Panc1 (cell line): ENCODE measurements around the gene SLC25A30. TPM values are rescaled to one million over a fixed set of nuclear protein-coding genes. Genes with fewer than 3 reads are reported as not detected.

Experiments used
- ATAC-seq: fragments of 200-7000 bp; cut with Tn5 transposase; 2 replicates; pipeline ENCODE4 v1.9.1; 2020; ENCODE audit warnings: mild to moderate bottlenecking, moderate library complexity
- BruUV-seq: library from RNA; stranded (reverse); fragments of 400-500 nt; replicated peaks from 2 replicates; lab custom pipeline; 2021; lab: Mats Ljungman, UMichigan
- CTCF ChIA-PET: fragments of 300-600 bp; sonication (Branson Sonifier 250); formaldehyde crosslinking; loops from one replicate; lab custom pipeline; 2022; ENCODE audit warnings: antibody characterized with exemption; lab: Charles Lee
- POLR2A ChIA-PET: fragments of 300-600 bp; sonication (Branson Sonifier 250); formaldehyde crosslinking; loops from one replicate; lab custom pipeline; 2022; ENCODE audit warnings: antibody characterized with exemption; lab: Charles Lee
- DNase-seq: peaks from one replicate; pipeline ENCODE4 v3.0.0-alpha.2; 2010; ENCODE audit warnings: low read depth, low spot score
- H3K27ac ChIP-seq: 2 replicates; pipeline ENCODE4 v1.5.1; 2011; ENCODE audit warnings: mild to moderate bottlenecking, low read length, inconsistent platforms
- H3K27me3 ChIP-seq: fragments of 200-500 bp; sonication (Bioruptor generic); 2 replicates; pipeline ENCODE4 v1.6.0; 2014; ENCODE audit warnings: low read length, inconsistent platforms; ENCODE audit not compliant: control insufficient read depth, insufficient read depth
- H3K36me3 ChIP-seq: fragments of 200-500 bp; sonication (Bioruptor generic); 2 replicates; pipeline ENCODE4 v1.5.1; 2014; ENCODE audit warnings: inconsistent platforms, mild to moderate bottlenecking, low read length, moderate library complexity; ENCODE audit not compliant: control insufficient read depth, insufficient read depth
- H3K4me1 ChIP-seq: 2 replicates; pipeline ENCODE4 v1.5.1; 2011; ENCODE audit warnings: inconsistent platforms, mild to moderate bottlenecking, low read length, moderate library complexity; ENCODE audit not compliant: control insufficient read depth, insufficient read depth
- H3K4me3 ChIP-seq, 2 experiments: 2 replicates each; pipeline ENCODE4 v1.5.1; 2011 to 2012; ENCODE audit warnings: low read depth in 2 of 2, low read length in 2 of 2, mild to moderate bottlenecking in 2 of 2, inconsistent platforms in 1 of 2, moderate library complexity in 1 of 2
- H3K9me3 ChIP-seq: fragments of 200-500 bp; sonication (Bioruptor generic); 2 replicates; pipeline ENCODE4 v1.5.1; 2014; ENCODE audit warnings: low read depth, mild to moderate bottlenecking, inconsistent platforms, low read length, moderate library complexity; ENCODE audit not compliant: control insufficient read depth, insufficient read depth
- POLR2AphosphoS5 ChIP-seq: IDR thresholded peaks from 2 replicates; pipeline ENCODE4 v1.6.1; 2012; ENCODE audit warnings: mild to moderate bottlenecking, low read depth, low read length, moderate library complexity
- SIN3A ChIP-seq: IDR thresholded peaks from 2 replicates; pipeline ENCODE4 v1.6.1; 2012; ENCODE audit warnings: low read depth, mild to moderate bottlenecking, low read length, moderate library complexity, borderline replicate concordance; ENCODE audit not compliant: insufficient read depth
- TCF7L2 ChIP-seq: IDR thresholded peaks from 2 replicates; pipeline ENCODE4 v1.6.1; 2011; ENCODE audit warnings: mild to moderate bottlenecking, low read depth, low read length, inconsistent platforms
- in situ Hi-C: cut with HindIII; loops from 2 replicates; pipeline ENCODE4 v1.10.0; 2016; ENCODE audit warnings: low sequenced_read_pairs, low pct_unique_long_range_greater_than_20kb
- intact Hi-C: fragments of 100-400 bp; cut with micrococcal nuclease; formaldehyde crosslinking; loops from one replicate; pipeline ENCODE4 v1.10.0; 2022; ENCODE audit not compliant: unreplicated experiment
- total RNA-seq: library from RNA; stranded (reverse); gene quantifications from one replicate; pipeline ENCODE4 v1.2.1, GENCODE V29; 2021; ENCODE audit not compliant: unreplicated experiment
- TF ChIP-seq, protein P1 (sequence below): fragments of 450-650 bp; IDR thresholded peaks from 2 replicates; pipeline ENCODE4 v1.5.1; 2017; ENCODE audit warnings: mild to moderate bottlenecking
- TF ChIP-seq, protein P2 (sequence below), 2 experiments: IDR thresholded peaks; 2 replicates each; pipeline ENCODE4 v1.6.1; 2011 to 2012; ENCODE audit warnings: low read depth in 2 of 2, control low read depth in 1 of 2, low read length in 1 of 2, mild to moderate bottlenecking in 1 of 2, moderate library complexity in 1 of 2; ENCODE audit not compliant: insufficient read depth in 1 of 2

The SLC25A30 gene
- total RNA-seq, 1 experiment from 2014 or later, result 26.8 TPM

DNA sequence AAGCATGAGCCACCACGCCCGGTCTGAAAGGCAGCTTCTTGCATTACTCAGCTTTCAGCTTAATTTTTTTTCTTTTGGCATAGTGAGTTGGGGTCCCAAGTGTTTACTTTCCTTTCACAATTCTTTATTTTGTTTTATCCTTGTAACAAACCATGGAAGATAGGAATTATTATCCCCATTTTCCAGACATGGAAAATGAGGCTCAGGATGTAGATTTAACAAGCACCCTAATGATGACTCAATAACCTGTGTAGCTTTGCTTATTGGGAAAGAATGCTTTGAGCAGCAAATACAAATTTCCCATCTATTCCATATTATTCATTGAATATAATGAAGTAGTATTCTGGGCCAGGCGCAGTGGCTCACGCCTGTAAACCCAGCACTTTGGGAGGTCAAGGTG, 33.1 kb upstream of the SLC25A30 start:
- no peaks in the 10 kb centered on the region for H3K27me3 ChIP-seq
- in situ Hi-C loops, result no loop called here
- POLR2A ChIA-PET, result no interaction called here
- no peak for ATAC-seq
- no TSS peak for BruUV-seq
- CTCF ChIA-PET, result no interaction called here
- no peaks in the 10 kb centered on the region for H3K9me3 ChIP-seq
- TF ChIP-seq, protein P1, sequence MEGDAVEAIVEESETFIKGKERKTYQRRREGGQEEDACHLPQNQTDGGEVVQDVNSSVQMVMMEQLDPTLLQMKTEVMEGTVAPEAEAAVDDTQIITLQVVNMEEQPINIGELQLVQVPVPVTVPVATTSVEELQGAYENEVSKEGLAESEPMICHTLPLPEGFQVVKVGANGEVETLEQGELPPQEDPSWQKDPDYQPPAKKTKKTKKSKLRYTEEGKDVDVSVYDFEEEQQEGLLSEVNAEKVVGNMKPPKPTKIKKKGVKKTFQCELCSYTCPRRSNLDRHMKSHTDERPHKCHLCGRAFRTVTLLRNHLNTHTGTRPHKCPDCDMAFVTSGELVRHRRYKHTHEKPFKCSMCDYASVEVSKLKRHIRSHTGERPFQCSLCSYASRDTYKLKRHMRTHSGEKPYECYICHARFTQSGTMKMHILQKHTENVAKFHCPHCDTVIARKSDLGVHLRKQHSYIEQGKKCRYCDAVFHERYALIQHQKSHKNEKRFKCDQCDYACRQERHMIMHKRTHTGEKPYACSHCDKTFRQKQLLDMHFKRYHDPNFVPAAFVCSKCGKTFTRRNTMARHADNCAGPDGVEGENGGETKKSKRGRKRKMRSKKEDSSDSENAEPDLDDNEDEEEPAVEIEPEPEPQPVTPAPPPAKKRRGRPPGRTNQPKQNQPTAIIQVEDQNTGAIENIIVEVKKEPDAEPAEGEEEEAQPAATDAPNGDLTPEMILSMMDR, result no peak
- no peak for TF ChIP-seq TCF7L2
- TF ChIP-seq SIN3A, result no peak
- no peak for TF ChIP-seq POLR2AphosphoS5
- TF ChIP-seq, protein P2, sequence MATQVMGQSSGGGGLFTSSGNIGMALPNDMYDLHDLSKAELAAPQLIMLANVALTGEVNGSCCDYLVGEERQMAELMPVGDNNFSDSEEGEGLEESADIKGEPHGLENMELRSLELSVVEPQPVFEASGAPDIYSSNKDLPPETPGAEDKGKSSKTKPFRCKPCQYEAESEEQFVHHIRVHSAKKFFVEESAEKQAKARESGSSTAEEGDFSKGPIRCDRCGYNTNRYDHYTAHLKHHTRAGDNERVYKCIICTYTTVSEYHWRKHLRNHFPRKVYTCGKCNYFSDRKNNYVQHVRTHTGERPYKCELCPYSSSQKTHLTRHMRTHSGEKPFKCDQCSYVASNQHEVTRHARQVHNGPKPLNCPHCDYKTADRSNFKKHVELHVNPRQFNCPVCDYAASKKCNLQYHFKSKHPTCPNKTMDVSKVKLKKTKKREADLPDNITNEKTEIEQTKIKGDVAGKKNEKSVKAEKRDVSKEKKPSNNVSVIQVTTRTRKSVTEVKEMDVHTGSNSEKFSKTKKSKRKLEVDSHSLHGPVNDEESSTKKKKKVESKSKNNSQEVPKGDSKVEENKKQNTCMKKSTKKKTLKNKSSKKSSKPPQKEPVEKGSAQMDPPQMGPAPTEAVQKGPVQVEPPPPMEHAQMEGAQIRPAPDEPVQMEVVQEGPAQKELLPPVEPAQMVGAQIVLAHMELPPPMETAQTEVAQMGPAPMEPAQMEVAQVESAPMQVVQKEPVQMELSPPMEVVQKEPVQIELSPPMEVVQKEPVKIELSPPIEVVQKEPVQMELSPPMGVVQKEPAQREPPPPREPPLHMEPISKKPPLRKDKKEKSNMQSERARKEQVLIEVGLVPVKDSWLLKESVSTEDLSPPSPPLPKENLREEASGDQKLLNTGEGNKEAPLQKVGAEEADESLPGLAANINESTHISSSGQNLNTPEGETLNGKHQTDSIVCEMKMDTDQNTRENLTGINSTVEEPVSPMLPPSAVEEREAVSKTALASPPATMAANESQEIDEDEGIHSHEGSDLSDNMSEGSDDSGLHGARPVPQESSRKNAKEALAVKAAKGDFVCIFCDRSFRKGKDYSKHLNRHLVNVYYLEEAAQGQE (IDR thresholded peaks at IDR 0.05; ENCODE audit: insufficient read depth in 1 of 2, low read depth in 2 of 2, low read length in 1 of 2), result no peak
- intact Hi-C loops, result no loop called here
- no peak for DNase-seq
- H3K27ac ChIP-seq, result no peak overlapping the region
- H3K4me1 ChIP-seq, result no peaks in the 10 kb centered on the region
- no peak overlapping the region for H3K4me3 ChIP-seq
- H3K36me3 ChIP-seq, result no peaks in the 10 kb centered on the region

DNA sequence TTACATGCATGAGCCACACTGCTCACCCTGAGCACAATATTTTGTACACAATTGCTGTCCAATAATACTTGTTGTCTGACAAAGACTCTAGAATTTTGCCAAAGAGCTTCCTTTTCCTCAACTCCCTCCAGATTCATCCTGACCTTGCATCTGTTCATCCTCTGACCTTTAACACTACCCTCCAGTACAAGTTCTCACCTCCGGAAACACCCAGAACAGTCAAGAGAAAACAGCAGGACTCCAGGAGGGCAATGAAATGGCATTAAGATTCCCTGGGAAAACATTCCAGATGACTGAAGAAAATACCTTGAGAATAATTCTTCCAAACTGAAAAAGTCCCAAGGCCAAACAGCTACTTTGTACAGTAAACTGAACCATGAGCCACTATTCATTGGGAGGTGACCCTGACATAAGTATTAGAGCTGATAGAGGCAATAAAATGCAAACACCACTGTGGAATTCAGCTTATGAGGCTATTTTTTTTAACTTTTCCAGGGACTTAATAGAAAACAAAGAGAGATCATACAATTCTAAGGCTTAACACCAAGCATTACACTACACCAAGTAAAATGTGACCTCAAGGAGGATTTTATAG, 30.9 kb upstream of the SLC25A30 start:
- BruUV-seq, result no TSS peak
- no peak for TF ChIP-seq POLR2AphosphoS5
- TF ChIP-seq, protein P2 (IDR thresholded peaks at IDR 0.05; ENCODE audit: insufficient read depth in 1 of 2, low read depth in 2 of 2, low read length in 1 of 2), result no peak
- Histone ChIP-seq H3K27me3 (no peaks in the 10 kb centered on the region), H3K9me3 (no peaks in the 10 kb centered on the region), H3K27ac (no peak overlapping the region), H3K4me1 (no peaks in the 10 kb centered on the region), H3K36me3 (no peaks in the 10 kb centered on the region), H3K4me3 (no peak overlapping the region)
- ChIA-PET POLR2A (interaction anchor here (0.6 to 0.7 kb wide), 2 partner anchors 18 to 639 kb away, joined by 3 to 4 read pairs; no protein-coding TSS in a partner anchor), CTCF (no interaction called here)
- no peak for ATAC-seq
- DNase-seq, result no peak
- intact Hi-C loops (no loop called here), in situ Hi-C loops (no loop called here)
